ENCODE measurements around the gene ELFN1.

Gene ELFN1

DNA sequence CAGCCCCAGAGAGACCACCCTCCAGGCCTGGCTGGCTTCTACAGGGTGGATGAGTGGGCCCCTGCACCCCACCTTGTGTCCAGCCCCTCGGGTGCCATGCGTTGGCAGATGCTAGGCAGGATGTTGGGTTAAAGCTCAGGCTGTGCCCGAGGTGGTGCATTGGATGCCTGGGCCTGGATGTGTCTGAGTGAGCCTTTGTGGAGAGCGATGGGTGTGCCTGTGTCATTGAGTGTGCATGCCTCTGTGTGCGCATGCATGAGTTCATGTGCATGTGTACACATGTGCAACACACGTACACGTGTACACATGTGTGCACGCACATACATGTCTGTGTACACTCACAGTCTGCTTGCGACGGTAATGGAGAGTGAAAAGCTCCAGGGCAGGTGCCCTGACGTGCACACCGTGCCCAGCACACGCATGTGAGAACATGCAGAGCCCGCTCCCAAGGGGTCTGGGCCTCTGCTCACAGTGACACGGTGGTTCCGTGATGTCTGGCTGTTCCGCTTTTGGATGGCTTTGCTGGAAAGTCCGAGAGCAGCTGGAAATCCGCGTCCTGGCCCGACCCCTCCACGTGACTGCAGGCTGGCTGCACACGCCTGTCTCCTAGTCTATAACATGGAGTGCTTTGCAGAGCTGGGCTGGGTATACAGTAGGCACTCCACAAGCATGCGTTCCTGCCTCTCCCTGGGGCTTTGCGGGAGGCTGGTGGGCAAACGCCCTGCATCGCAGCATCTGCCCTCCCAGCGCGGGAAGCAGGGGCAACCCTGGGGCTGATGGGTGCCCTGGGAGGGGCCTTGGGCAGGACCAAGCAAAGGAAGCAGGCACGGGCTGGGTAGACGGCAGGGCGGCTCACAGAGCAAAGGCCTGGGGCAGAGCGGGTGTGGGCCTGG lies 36.9 kb downstream of the ELFN1 start:
- peaks cover 25% of the 10 kb centered on the region for H3K4me1 ChIP-seq (ENCODE audit: insufficient read depth, low read length)
- peaks cover 13% of the 10 kb centered on the region for H3K9me3 ChIP-seq (ENCODE audit: control insufficient read depth, insufficient read depth, low read length)
- H3K36me3 ChIP-seq (ENCODE audit: insufficient read depth, low read length): no peaks in the 10 kb centered on the region; the same call in 1 of the 2 replicates
- H3K9ac ChIP-seq (ENCODE audit: low read depth, low read length): no peak overlapping the region

DNA sequence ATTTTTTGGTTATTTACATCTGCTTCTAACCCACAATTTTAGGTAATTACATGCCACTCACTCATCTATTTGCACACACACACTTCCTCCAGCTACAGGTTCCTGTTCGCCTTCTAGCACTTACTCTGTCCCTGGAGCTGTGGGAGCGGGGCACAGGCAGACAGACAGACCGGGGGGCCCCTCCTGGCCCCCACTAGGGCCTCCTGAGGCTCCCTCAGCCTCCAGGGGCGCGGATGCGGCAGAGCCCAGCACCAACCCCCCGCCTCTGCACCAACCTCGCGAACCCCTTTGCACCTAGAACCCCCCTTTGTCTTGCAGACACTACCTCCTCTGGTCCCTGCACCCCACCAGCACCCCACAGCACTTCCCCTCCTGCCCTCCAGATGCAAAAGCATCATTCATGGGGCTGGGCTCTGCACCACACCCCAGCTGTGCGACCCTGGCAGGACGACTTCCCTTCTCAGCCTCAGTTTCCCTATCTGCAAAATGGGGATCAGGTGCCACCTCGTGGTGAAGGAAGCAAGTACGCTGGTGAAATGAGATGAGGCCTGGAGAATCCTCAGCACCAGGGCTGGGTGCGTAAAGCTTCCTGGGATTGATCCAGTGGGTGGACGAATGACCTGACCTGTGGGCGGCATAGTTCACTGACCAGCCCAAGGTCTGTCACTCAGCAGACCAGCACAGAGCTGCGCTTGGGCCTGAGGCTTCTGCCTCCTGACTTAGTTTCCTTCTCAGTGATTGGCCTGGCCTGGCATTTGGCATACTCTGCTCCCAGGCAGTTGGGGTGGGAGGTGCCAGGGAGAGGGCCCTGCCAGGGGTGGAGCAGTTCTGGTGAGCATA lies 37.9 kb downstream of the ELFN1 start:
- H3K9me3 ChIP-seq (ENCODE audit: control insufficient read depth, insufficient read depth, low read length): peaks cover 12% of the 10 kb centered on the region
- H3K36me3 ChIP-seq (ENCODE audit: insufficient read depth, low read length): no peaks in the 10 kb centered on the region; the same call in 1 of the 2 replicates
- peaks cover 25% of the 10 kb centered on the region for H3K4me1 ChIP-seq (ENCODE audit: insufficient read depth, low read length)
- no peak overlapping the region for H3K9ac ChIP-seq (ENCODE audit: low read depth, low read length)

DNA sequence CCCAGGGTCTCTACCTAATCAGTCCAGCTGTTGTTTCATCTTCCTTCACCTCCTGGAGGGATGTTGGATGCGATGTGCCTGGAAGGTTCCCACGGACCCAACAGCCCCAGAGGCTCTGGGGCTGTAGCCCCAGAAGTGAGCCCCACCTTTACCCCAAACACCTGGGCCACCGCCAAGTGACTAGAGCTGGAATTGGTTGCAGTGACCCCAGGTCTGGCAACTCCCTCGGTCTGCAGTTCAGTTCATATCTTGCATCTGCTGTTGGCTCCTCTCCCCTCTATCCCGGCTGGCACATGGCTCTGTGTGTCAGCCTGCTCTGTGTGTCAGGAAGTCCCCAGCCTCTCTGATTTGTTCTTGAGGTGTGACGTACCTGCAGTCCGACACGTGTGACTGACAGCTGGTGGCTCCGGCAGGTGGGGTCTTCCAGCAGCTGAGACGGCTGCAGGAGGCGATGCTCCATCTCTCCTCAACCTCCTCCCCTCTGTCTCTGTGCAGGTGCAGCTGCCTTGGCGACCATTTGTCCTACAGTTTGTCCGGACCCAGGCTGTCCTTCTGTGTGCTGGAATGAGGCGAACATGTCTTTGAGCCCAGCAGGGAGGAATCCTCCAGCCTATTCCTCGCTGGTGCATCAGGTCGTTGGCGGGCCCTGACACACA lies 38.6 kb downstream of the ELFN1 start:
- H3K9ac ChIP-seq (ENCODE audit: low read depth, low read length): no peak overlapping the region
- no peaks in the 10 kb centered on the region; the same call in 1 of the 2 replicates for H3K36me3 ChIP-seq (ENCODE audit: insufficient read depth, low read length)
- peaks cover 26% of the 10 kb centered on the region for H3K4me1 ChIP-seq (ENCODE audit: insufficient read depth, low read length)
- peaks cover 12% of the 10 kb centered on the region for H3K9me3 ChIP-seq (ENCODE audit: control insufficient read depth, insufficient read depth, low read length)

DNA sequence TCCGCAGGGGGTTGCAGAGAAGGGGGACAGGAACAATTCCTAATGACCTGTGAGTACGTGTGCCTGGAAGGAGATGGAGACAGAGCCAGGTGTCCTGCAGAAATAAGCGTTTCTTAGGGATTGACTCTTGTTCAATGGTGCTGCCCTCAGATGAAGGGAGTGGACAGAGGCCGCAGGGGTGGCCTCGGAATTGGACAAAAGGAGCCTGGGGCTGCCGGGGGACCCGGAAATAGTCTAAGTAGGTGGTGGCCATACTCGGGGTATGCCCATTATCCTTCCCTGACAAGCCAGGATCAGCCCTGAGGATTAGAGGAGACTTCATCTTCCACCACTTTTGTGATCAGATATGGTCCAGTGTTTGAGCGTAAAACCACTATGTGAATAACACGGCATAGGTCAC lies 39.2 kb downstream of the ELFN1 start:
- Histone ChIP-seq H3K36me3 (ENCODE audit: insufficient read depth, low read length) (no peaks in the 10 kb centered on the region; the same call in 1 of the 2 replicates), H3K9ac (ENCODE audit: low read depth, low read length) (no peak overlapping the region), H3K9me3 (ENCODE audit: control insufficient read depth, insufficient read depth, low read length) (peaks cover 12% of the 10 kb centered on the region), H3K4me1 (ENCODE audit: insufficient read depth, low read length) (peaks cover 26% of the 10 kb centered on the region)

DNA sequence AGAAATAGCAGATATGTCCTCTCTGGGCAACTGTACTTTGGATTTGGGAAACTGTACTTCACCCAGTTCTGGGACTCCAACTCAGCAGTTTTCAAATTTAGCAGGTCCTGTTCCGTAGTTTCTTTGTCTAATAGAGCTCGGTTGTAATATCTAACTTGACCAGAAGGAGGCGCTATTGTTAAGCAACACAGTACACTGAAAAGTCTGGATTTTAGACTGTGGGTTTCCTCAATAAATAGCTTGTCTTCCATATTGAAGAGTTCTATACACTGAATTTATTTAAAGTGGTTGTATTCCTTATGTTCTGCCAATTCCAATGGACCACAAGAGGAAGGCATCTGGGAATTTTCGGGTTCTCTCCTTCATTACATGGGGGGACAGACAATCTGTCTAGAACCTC lies 39.8 kb downstream of the ELFN1 start:
- Histone ChIP-seq H3K9me3 (ENCODE audit: control insufficient read depth, insufficient read depth, low read length) (peaks cover 12% of the 10 kb centered on the region), H3K9ac (ENCODE audit: low read depth, low read length) (no peak overlapping the region), H3K4me1 (ENCODE audit: insufficient read depth, low read length) (peaks cover 21% of the 10 kb centered on the region; the same call in 1 of the 2 replicates), H3K36me3 (ENCODE audit: insufficient read depth, low read length) (no peaks in the 10 kb centered on the region; the same call in 1 of the 2 replicates)

DNA sequence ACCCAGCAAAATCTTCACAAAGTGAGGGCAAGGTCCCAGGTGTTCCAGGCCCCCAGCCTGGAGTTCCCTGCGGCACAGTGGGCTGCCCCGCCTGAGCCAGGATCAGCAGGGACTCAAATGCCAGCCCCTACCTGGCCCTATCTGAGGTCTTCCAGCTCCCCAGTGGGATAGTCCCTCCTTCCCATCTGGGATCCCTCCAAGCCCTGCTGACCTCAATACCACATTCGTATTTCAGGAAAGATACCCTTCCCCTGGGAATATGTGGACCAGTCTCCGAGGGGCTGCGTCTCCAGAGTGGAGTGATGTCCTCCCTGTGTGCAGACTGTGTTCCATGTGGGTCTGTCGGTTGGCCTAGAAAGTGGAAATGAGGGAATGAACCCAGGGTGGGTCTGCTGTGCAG lies 40.9 kb downstream of the ELFN1 start:
- H3K9me3 ChIP-seq (ENCODE audit: control insufficient read depth, insufficient read depth, low read length): peaks cover 12% of the 10 kb centered on the region
- peaks cover 20% of the 10 kb centered on the region for H3K4me1 ChIP-seq (ENCODE audit: insufficient read depth, low read length)
- no peak overlapping the region for H3K9ac ChIP-seq (ENCODE audit: low read depth, low read length)
- H3K36me3 ChIP-seq (ENCODE audit: insufficient read depth, low read length): no peaks in the 10 kb centered on the region; the same call in 1 of the 2 replicates

DNA sequence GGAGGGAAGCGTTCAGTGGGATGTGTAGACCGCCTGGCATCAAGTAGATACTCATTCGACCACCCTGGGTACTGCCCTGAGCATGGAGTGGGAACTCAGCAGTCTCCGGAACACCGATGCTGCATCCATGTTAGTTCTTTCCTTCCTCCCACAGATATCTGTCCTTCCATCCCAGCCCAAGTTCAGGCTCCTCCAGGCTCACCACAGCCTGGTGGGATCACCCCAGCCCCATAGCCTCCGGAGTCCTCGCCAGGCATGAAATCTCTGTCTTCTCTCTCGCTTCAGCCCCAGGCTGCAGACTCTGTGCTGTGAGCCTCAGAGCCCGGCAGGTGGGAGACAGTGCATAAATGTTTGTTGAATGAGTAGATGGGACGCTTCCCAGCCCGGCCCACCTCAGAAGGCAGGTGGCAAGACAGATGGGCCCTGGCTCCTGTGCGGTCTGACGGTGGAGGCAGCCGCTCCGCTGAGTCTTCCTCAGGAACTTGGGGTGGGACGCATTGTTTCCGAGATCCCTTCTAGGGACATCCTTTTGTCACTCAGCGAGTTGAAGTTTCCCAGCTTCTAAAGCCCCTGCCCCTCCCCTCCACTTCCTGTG lies 42.9 kb downstream of the ELFN1 start:
- Histone ChIP-seq H3K9me3 (ENCODE audit: control insufficient read depth, insufficient read depth, low read length) (peaks cover 12% of the 10 kb centered on the region), H3K4me1 (ENCODE audit: insufficient read depth, low read length) (peaks cover 18% of the 10 kb centered on the region), H3K36me3 (ENCODE audit: insufficient read depth, low read length) (no peaks in the 10 kb centered on the region; the same call in 1 of the 2 replicates), H3K9ac (ENCODE audit: low read depth, low read length) (no peak overlapping the region)

DNA sequence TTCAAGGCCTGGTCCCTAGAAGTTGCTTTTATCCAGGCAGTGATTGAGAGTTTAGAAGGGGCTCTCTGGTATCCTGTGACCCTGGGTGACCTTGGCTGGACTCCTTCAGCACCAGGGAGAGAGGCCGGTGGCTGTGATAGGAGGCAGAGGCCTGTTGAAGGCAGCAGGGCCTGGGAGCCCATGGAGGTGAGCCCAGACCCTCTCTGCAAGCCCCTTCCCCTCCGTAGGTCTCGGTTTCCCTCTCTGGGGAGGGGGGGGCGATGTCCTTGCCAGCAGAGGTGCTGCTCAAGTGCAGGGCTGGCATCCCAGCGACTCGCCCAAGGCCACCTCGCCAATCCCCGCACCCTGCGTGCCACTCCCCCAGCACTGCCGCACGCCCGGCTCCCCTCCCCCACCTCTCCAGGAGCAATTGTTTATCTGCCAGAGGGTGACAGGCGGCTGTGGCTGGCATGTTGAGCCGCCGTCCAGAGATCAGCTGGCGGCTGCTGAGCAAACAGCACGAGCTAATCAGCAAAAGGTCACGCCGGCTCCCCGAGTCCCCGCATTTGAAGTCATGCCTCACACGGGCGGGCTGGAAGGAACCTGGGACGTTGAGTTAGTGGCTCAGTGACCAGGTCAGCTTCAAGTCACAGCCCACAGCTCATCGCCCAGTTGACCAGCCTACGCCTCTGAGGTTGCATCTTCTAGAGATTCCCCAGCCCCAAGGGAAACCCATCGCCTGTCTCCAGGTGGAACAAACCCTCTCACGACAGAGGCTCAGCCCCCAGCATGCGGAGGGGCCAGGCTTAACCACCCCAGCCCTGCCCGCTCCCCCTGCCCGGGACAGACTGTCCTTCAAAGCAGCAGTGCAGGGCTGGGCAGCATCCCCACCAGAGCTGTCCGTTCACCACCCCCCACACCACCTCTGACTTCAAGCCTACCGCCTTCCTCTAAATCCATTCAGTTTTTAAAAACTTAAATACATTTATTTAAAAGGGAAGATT lies 43.7 kb downstream of the ELFN1 start:
- Histone ChIP-seq H3K4me1 (ENCODE audit: insufficient read depth, low read length) (peaks cover 18% of the 10 kb centered on the region), H3K36me3 (ENCODE audit: insufficient read depth, low read length) (no peaks in the 10 kb centered on the region; the same call in 1 of the 2 replicates), H3K9me3 (ENCODE audit: control insufficient read depth, insufficient read depth, low read length) (peaks cover 12% of the 10 kb centered on the region), H3K9ac (ENCODE audit: low read depth, low read length) (no peak overlapping the region)

DNA sequence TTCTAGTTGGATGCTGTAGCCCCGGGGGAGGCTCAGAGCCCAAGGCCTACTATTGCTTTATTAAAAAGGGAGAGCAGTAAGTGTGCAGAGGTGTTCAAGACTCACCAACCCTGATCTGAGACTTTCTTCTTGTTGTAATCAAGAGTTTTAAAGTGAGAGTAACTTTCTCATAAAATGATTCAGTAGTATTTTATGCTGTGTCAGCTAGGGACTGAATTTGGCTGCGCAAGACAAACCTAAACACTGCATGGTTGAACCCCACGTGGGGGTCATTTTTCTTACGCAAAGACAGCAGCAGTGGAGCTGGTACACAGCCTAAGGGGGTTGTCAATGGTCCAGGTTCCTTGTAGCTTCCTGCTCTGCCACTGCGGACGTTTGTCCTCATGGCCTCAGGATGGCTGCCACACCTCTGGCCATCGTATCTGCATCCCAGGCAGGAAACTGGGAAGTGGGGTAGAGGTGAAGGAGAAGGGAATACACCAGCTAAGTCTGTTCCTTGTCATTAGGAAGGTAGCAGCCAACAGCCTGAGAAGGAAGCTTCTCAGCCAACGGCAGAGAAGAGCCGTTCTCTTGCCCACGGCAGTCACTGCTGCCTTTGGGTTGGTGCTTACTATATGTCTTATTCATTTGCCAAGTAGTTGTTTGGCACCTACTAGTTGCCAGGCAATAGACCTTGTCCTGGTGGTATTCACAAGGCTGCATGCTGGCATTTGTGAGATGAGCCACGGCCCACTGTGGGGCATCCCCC lies 44.7 kb downstream of the ELFN1 start:
- Histone ChIP-seq H3K4me1 (ENCODE audit: insufficient read depth, low read length) (peaks cover 22% of the 10 kb centered on the region), H3K9ac (ENCODE audit: low read depth, low read length) (no peak overlapping the region), H3K36me3 (ENCODE audit: insufficient read depth, low read length) (no peaks in the 10 kb centered on the region; the same call in 1 of the 2 replicates), H3K9me3 (ENCODE audit: control insufficient read depth, insufficient read depth, low read length) (peaks cover 3% of the 10 kb centered on the region)

DNA sequence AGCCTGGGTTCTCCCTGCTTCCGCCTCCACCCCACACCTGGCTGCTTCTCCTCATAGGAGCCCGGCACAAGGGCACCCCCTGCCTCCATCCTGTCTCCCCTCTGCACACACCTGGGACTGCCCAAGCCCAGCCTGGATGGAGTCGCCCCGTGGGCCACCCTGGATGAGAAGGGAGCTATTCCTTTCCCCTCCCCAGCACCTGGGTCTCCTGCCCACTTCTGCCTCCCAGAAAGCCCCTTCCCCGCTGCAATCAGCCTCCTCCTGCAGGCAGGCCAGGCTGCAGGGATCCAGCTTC lies 45.2 kb downstream of the ELFN1 start:
- no peaks in the 10 kb centered on the region for H3K9me3 ChIP-seq (ENCODE audit: control insufficient read depth, insufficient read depth, low read length)
- H3K9ac ChIP-seq (ENCODE audit: low read depth, low read length): no peak overlapping the region
- H3K4me1 ChIP-seq (ENCODE audit: insufficient read depth, low read length): peaks cover 22% of the 10 kb centered on the region
- H3K36me3 ChIP-seq (ENCODE audit: insufficient read depth, low read length): no peaks in the 10 kb centered on the region; the same call in 1 of the 2 replicates

DNA sequence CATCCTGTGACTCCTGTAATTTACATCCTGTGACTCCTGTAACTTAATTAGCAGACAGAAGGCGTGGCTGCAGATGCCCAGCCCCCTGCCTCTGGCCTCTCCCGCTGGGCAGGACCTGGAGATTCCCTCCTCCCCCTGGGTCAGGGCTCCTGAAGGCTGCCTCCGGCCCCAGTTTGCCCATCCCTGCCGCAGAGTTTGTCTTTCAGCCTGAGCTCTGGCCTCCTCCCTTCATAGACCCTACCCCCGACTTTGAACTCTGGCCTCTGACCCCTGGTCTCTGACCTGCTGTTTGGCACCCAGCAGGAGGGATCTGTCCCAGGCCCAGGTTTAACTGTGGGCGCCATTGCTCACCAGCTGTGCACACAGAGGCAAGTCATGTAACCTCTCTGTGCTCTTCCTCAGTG lies 45.6 kb downstream of the ELFN1 start:
- Histone ChIP-seq H3K9ac (ENCODE audit: low read depth, low read length) (no peak overlapping the region), H3K36me3 (ENCODE audit: insufficient read depth, low read length) (no peaks in the 10 kb centered on the region; the same call in 1 of the 2 replicates), H3K4me1 (ENCODE audit: insufficient read depth, low read length) (peaks cover 22% of the 10 kb centered on the region), H3K9me3 (ENCODE audit: control insufficient read depth, insufficient read depth, low read length) (no peaks in the 10 kb centered on the region)

DNA sequence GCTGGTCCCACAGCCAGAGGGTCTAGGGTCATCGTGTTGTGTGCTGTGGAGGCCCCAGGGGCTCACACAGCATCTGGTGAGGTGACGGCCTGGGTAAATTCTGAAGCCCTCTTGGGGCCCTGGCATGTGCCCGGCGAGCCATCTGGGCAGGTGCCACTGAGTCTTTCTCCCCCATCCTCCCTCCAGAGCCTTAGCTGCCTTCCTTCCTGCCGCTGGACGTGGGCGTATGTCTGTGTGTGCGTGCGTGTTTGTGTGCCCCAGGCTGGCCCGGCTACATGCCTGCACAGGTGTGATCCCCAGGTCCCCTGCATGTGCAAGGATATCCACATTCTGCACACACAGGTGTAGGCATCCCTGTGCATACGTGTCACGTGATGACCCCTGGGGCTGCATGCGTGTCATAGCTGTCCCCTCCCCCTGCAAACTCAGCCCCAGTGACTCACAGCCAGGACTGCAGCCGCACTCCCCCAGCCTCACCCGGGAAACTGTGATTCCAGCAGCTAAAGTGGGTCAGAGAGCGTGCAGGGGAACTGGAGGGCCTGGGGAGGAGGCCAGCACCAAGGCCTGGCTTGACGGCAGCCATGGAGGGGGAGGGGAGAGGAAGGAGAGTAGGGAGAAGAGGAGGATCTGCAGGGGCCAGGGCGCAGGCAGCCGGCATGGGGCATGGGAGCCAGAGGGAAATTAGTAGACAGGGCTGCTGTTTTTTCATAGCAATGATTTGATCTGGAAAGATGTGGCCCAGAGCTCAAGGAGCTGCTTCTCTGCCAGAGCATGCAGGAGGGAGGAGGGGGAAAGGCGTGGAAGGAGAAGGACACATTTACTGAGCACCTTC lies 46.4 kb downstream of the ELFN1 start:
- Histone ChIP-seq H3K36me3 (ENCODE audit: insufficient read depth, low read length) (no peaks in the 10 kb centered on the region; the same call in 1 of the 2 replicates), H3K9ac (ENCODE audit: low read depth, low read length) (no peak overlapping the region), H3K4me1 (ENCODE audit: insufficient read depth, low read length) (peaks cover 23% of the 10 kb centered on the region)

More for the DNA sequence above, 46.4 kb downstream of the ELFN1 start:
- no peaks in the 10 kb centered on the region for H3K9me3 ChIP-seq (ENCODE audit: control insufficient read depth, insufficient read depth, low read length)
